ENCODE results near the gene DLG1.

GRCh38 chr3:197188963-197189362 lies 109.4 kb downstream of the DLG1 start:
- TF ChIP-seq POLR2A (IDR thresholded peaks at IDR 0.05) (no peak), CTCF (IDR thresholded peaks at IDR 0.05) (no peak)
